HCT116 (cell line): ENCODE measurements around the gene TNS2. TPM values are rescaled to one million over a fixed set of nuclear protein-coding genes. Genes with fewer than 3 reads are reported as not detected.
"Not testable (repeated sequence)": the region's sequence is repeated elsewhere in the genome, so short reads cannot be mapped to it uniquely, and the experiment has no call there.

Experiments
- ATAC-seq: fragments of 200-7000 bp; cut with Tn5 transposase; 2 replicates; pipeline ENCODE4 v1.9.1; 2020; ENCODE audit warnings: mild to moderate bottlenecking, moderate library complexity
- BruUV-seq: library from RNA; stranded (reverse); fragments of 400-500 nt; replicated peaks from 2 replicates; lab custom pipeline; 2021; lab: Mats Ljungman, UMichigan
- CTCF ChIA-PET: fragments of 300-600 bp; sonication (Branson Sonifier 250); formaldehyde crosslinking; loops from one replicate; lab custom pipeline; 2021; ENCODE audit warnings: antibody characterized with exemption; lab: Charles Lee
- POLR2A ChIA-PET: fragments of 300-600, 350-600 bp; sonication (Branson Sonifier 250); formaldehyde crosslinking; loops from one replicate; lab custom pipeline; 2021; ENCODE audit warnings: antibody characterized with exemption; lab: Charles Lee
- RAD21 ChIA-PET, 2 experiments: fragments of 300-600 bp; sonication (Branson Sonifier 250); formaldehyde crosslinking; loops; one replicate each; lab custom pipeline; 2023; ENCODE audit warnings: low total read pairs in 2 of 2; ENCODE audit not compliant: uncharacterized antibody in 2 of 2, unreplicated experiment in 2 of 2, low non-redundant PET in 1 of 2; lab: Charles Lee
- DNase-seq: peaks from one replicate; pipeline ENCODE4 v3.0.0-alpha.2; 2010; ENCODE audit warnings: low read depth, low spot score
- H2AFZ ChIP-seq: fragments of 200-600 bp; shearing (Covaris generic), sonication (generic); 2 replicates; pipeline ENCODE4 v1.6.1; 2017; ENCODE audit warnings: low read depth, mixed run types, mixed read lengths, antibody characterized with exemption, low read length; ENCODE audit not compliant: poor library complexity, severe bottlenecking
- H3K27ac ChIP-seq: 2 replicates; pipeline ENCODE4 v1.5.1; 2012; ENCODE audit warnings: low read depth, low read length
- H3K27me3 ChIP-seq: fragments of 200-600 bp; sonication (generic); 2 replicates; pipeline ENCODE4 v1.6.1; 2016; ENCODE audit warnings: mixed run types, low read length, mixed read lengths; ENCODE audit not compliant: insufficient read depth
- H3K36me3 ChIP-seq, 2 experiments: fragments of 200-500 bp in 1 of 2; fragments of 200-600 bp in 1 of 2; sonication (Bioruptor generic) in 1 of 2; sonication (generic) in 1 of 2; 2 replicates each; pipeline versions ENCODE4 v1.5.1 to v1.6.1; 2014 to 2016; ENCODE audit warnings: low read length in 2 of 2, inconsistent platforms in 1 of 2, mixed read lengths in 1 of 2, mixed run types in 1 of 2; ENCODE audit not compliant: insufficient read depth in 2 of 2, control insufficient read depth in 1 of 2
- H3K4me1 ChIP-seq, 2 experiments: fragments of 200-600 bp in 1 of 2; sonication (generic) in 1 of 2; 2 replicates each; pipeline versions ENCODE4 v1.5.1 to v1.6.1; 2012 to 2017; ENCODE audit warnings: low read length in 2 of 2, inconsistent platforms in 1 of 2, mild to moderate bottlenecking in 1 of 2, mixed read lengths in 1 of 2, mixed run types in 1 of 2, moderate library complexity in 1 of 2; ENCODE audit not compliant: insufficient read depth in 2 of 2, control insufficient read depth in 1 of 2
- H3K4me2 ChIP-seq: fragments of 200-600 bp; sonication (generic); 2 replicates; pipeline ENCODE4 v1.6.1; 2017; ENCODE audit warnings: mixed run types, low read length, mixed read lengths
- H3K4me3 ChIP-seq, 2 experiments: fragments of 200-600 bp in 1 of 2; sonication (generic) in 1 of 2; replicated peaks in 1 of 2; 2 replicates each; pipeline ENCODE4 v1.5.1; 2011 to 2016; ENCODE audit warnings: low read length in 2 of 2, control low read depth in 1 of 2, low read depth in 1 of 2, mild to moderate bottlenecking in 1 of 2, mixed read lengths in 1 of 2, mixed run types in 1 of 2
- H3K79me2 ChIP-seq: fragments of 200-600 bp; sonication (generic); 2 replicates; pipeline ENCODE4 v1.6.1; 2017; ENCODE audit warnings: mild to moderate bottlenecking, mixed run types, low read length, moderate library complexity, mixed read lengths; ENCODE audit not compliant: insufficient read depth
- H3K9ac ChIP-seq: fragments of 200-600 bp; sonication (generic); 2 replicates; pipeline ENCODE4 v1.6.1; 2016; ENCODE audit warnings: low read length, mixed read lengths
- H3K9me2 ChIP-seq: fragments of 200-600 bp; sonication (generic), shearing (Covaris generic); 2 replicates; pipeline ENCODE4 v1.6.1; 2017; ENCODE audit warnings: mixed run types, mild to moderate bottlenecking, moderate library complexity; ENCODE audit not compliant: insufficient read depth
- H3K9me3 ChIP-seq, 2 experiments: fragments of 200-500 bp in 1 of 2; fragments of 200-600 bp in 1 of 2; sonication (Bioruptor generic) in 1 of 2; sonication (generic) in 1 of 2; 2 replicates each; pipeline ENCODE4 v1.6.1; 2014 to 2017; ENCODE audit warnings: low read length in 2 of 2, mixed read lengths in 2 of 2, inconsistent platforms in 1 of 2, low read depth in 1 of 2, mild to moderate bottlenecking in 1 of 2, mixed run types in 1 of 2, moderate library complexity in 1 of 2; ENCODE audit not compliant: control insufficient read depth in 1 of 2, insufficient read depth in 1 of 2
- H4K20me1 ChIP-seq: fragments of 200-600 bp; sonication (generic), shearing (Covaris generic); 2 replicates; pipeline ENCODE4 v1.6.1; 2017; ENCODE audit warnings: mixed run types, mild to moderate bottlenecking, moderate library complexity; ENCODE audit not compliant: insufficient read depth
- ATF3 ChIP-seq: IDR thresholded peaks from 2 replicates; pipeline ENCODE4 v1.6.1; 2012
- EZH2 ChIP-seq: fragments of 200-600 bp; sonication (generic); IDR thresholded peaks from 2 replicates; pipeline ENCODE4 v1.6.1; 2017; ENCODE audit warnings: antibody characterized with exemption, mixed run types
- POLR2AphosphoS5 ChIP-seq: IDR thresholded peaks from 2 replicates; pipeline ENCODE4 v1.6.1; 2011; ENCODE audit warnings: mild to moderate bottlenecking, low read depth, low read length, moderate library complexity
- RAD21 ChIP-seq: IDR thresholded peaks from 2 replicates; pipeline ENCODE4 v1.6.1; 2012; ENCODE audit warnings: low read depth, mild to moderate bottlenecking
- TCF7L2 ChIP-seq: IDR thresholded peaks from 2 replicates; pipeline ENCODE4 v1.7.0; 2011; ENCODE audit warnings: borderline replicate concordance, inconsistent platforms; ENCODE audit not compliant: insufficient read depth, insufficient read length; ENCODE audit errors: extremely low read depth
- intact Hi-C: fragments of 100-400 bp; cut with micrococcal nuclease; formaldehyde crosslinking; loops from 2 replicates; pipeline ENCODE4 v1.10.0; 2022
- total RNA-seq: library from RNA; stranded (reverse); gene quantifications from one replicate; pipeline ENCODE4 v1.2.1, GENCODE V29; 2021; ENCODE audit not compliant: unreplicated experiment
- TF ChIP-seq, protein P1 (sequence below): IDR thresholded peaks from 2 replicates; pipeline ENCODE4 v1.6.1; 2011; ENCODE audit warnings: mild to moderate bottlenecking, low read length, moderate library complexity; ENCODE audit not compliant: insufficient replicate concordance; ENCODE audit errors: extremely low read depth

Gene TNS2
- total RNA-seq, 1 experiment from 2014 or later: 25.7 TPM

- no peaks in the 10 kb centered on the region for H3K9me3 ChIP-seq
- H3K4me3 ChIP-seq: 0 out of 4 replicates have a peak overlapping the region, but pooled peaks of 1 of the 2 experiments have one; percentile 32
- ATAC-seq (no peak), DNase-seq (no peak)
- H2AFZ ChIP-seq: peak overlapping the region; percentile 41
- no TSS peak for BruUV-seq
- ChIA-PET POLR2A (interaction anchor here (4.1 kb wide), 1 partner anchor 15 kb away, joined by 17 read pairs; the partner anchor contains the start of gene SPRYD3), CTCF (no interaction called here), RAD21 (interaction anchor here in 1 of 2 experiments (0.6 kb wide), 1 partner anchor 204 kb away, joined by 5 read pairs; no protein-coding TSS in a partner anchor)
- peak overlapping the region; percentile 37 for H3K9ac ChIP-seq
- TF ChIP-seq EZH2 (no peak), ATF3 (no peak), RAD21 (no peak)
- H4K20me1 ChIP-seq: no peaks in the 10 kb centered on the region
- no peaks in the 10 kb centered on the region for H3K27me3 ChIP-seq
- no peaks in the 10 kb centered on the region for H3K36me3 ChIP-seq
- intact Hi-C loops: no loop called here
- no peak overlapping the region for H3K27ac ChIP-seq
- H3K4me1 ChIP-seq: peaks cover 38 to 59% of the 10 kb centered on the region in 2 experiments
- H3K79me2 ChIP-seq: no peaks in the 10 kb centered on the region
- peak overlapping the region; percentile 69 for H3K4me2 ChIP-seq
- H3K9me2 ChIP-seq: no peaks in the 10 kb centered on the region
These were observed 44.5 kb downstream of the TNS2 start for GRCh38 chr12:53094394-53094787.

DNA sequence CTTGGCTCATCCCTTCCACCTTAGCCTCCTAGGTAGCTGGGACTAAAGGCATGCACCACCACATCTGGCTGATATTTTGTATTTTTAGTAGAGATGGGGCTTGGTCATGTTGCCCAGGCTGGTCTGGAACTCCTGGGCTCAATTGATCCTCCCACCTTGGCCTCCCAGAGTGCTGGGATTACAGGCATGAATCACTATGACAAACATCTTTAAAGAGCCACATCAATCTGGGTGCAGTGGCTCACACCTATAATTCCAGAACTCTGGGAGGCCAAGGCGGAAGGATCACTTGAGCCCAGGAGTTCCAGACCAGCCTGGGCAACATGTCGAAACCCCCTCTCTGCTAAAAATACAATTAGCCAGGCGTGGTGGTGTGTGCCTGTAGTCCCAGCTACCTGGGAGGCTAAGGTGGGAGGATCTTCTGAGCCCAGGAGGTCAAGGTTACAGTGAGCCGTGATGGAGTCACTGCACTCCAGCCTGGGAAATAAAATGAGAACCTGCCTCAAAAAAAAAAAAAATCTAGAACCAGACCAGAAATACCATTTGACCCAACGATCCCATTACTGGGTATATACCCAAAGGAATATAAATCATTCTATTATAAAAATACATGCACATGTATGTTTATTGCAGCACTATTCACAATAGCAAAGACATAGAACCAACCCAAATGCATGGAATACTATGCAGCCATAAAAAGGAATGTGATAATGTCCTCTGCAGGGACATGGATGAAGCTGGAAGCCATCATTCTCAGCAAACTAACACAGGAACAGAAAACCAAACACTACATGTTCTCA is 45.1 kb downstream of the TNS2 start:
- Histone ChIP-seq H3K27ac (peak overlapping the region; percentile 39; the same call in 1 of the 2 replicates), H3K4me3 (peak overlapping the region in 1 of 2 experiments; percentile 32; a peak in 1 of 4 replicates), H3K4me1 (peaks cover 41 to 62% of the 10 kb centered on the region in 2 experiments), H3K9ac (peak overlapping the region; percentile 37; the same call in 1 of the 2 replicates), H3K4me2 (peak overlapping the region; percentile 69)
- TF ChIP-seq, protein P1, sequence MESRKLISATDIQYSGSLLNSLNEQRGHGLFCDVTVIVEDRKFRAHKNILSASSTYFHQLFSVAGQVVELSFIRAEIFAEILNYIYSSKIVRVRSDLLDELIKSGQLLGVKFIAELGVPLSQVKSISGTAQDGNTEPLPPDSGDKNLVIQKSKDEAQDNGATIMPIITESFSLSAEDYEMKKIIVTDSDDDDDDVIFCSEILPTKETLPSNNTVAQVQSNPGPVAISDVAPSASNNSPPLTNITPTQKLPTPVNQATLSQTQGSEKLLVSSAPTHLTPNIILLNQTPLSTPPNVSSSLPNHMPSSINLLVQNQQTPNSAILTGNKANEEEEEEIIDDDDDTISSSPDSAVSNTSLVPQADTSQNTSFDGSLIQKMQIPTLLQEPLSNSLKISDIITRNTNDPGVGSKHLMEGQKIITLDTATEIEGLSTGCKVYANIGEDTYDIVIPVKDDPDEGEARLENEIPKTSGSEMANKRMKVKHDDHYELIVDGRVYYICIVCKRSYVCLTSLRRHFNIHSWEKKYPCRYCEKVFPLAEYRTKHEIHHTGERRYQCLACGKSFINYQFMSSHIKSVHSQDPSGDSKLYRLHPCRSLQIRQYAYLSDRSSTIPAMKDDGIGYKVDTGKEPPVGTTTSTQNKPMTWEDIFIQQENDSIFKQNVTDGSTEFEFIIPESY: peak; percentile 13
- peak; percentile 27; the same call in 1 of the 2 replicates for TF ChIP-seq POLR2AphosphoS5
- TF ChIP-seq TCF7L2: peak; percentile 22
- ChIA-PET RAD21 (interaction anchor here in 1 of 2 experiments (0.6 kb wide), 1 partner anchor 204 kb away, joined by 5 read pairs; no protein-coding TSS in a partner anchor), POLR2A (interaction anchor here (4.1 kb wide), 1 partner anchor 16 kb away, joined by 17 read pairs; the partner anchor contains the start of gene SPRYD3), CTCF (interaction anchor here (0.7 to 1.2 kb wide), 2 partner anchors 29 to 90 kb away, joined by 3 read pairs; no protein-coding TSS in a partner anchor)
- peak; percentile 53 for ATAC-seq
- intact Hi-C loops: loop anchor here (1.0 kb wide), 1 partner anchor 16 kb away; the partner anchor contains the start of gene SPRYD3
- BruUV-seq, H3K36me3 ChIP-seq, H3K9me3 ChIP-seq, H3K27me3 ChIP-seq, H2AFZ ChIP-seq, H4K20me1 ChIP-seq, H3K9me2 ChIP-seq, H3K79me2 ChIP-seq: not testable (repeated sequence)
- DNase-seq: peak; percentile 83

DNA sequence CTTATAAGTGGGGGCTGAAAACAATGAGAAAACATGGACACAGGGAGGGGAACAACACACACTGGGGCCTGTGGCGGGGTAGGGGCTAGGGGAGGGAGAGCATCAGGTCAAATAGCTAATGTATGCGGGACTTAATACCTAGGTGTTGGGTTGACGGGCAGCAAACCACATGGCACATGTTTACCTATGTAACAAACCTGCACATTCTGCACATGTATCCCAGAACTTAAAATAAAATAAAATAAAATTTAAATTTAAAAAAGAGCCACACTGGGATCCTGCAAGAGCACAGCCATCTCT is 45.7 kb downstream of the TNS2 start:
- peaks cover 47 to 68% of the 10 kb centered on the region in 2 experiments for H3K4me1 ChIP-seq
- ATAC-seq: not testable (repeated sequence)

More for the DNA sequence above, 45.7 kb downstream of the TNS2 start:
- H2AFZ ChIP-seq, H3K27me3 ChIP-seq, H4K20me1 ChIP-seq, H3K27ac ChIP-seq, H3K9ac ChIP-seq, RAD21 ChIA-PET, H3K4me3 ChIP-seq, BruUV-seq, H3K36me3 ChIP-seq, H3K9me3 ChIP-seq, DNase-seq, H3K9me2 ChIP-seq, H3K79me2 ChIP-seq: not testable (repeated sequence)
- H3K4me2 ChIP-seq: peak overlapping the region; percentile 79
- ChIA-PET POLR2A (interaction anchor here (4.1 kb wide), 1 partner anchor 16 kb away, joined by 17 read pairs; the partner anchor contains the start of gene SPRYD3), CTCF (interaction anchor here (1.2 kb wide), 1 partner anchor 29 kb away, joined by 3 read pairs; no protein-coding TSS in a partner anchor)
- intact Hi-C loops: loop anchor here (1.0 kb wide), 1 partner anchor 16 kb away; the partner anchor contains the start of gene SPRYD3
